Measurements from ENCODE around the gene S100A7A.

Gene S100A7A

GRCh38 chr1:153371231-153371630 is 45.1 kb upstream of the S100A7A start:
- TF ChIP-seq, protein P1, sequence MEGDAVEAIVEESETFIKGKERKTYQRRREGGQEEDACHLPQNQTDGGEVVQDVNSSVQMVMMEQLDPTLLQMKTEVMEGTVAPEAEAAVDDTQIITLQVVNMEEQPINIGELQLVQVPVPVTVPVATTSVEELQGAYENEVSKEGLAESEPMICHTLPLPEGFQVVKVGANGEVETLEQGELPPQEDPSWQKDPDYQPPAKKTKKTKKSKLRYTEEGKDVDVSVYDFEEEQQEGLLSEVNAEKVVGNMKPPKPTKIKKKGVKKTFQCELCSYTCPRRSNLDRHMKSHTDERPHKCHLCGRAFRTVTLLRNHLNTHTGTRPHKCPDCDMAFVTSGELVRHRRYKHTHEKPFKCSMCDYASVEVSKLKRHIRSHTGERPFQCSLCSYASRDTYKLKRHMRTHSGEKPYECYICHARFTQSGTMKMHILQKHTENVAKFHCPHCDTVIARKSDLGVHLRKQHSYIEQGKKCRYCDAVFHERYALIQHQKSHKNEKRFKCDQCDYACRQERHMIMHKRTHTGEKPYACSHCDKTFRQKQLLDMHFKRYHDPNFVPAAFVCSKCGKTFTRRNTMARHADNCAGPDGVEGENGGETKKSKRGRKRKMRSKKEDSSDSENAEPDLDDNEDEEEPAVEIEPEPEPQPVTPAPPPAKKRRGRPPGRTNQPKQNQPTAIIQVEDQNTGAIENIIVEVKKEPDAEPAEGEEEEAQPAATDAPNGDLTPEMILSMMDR (conservative IDR thresholded peaks at IDR 0.05; ENCODE audit: low read depth, low read length) = no peak
- Histone ChIP-seq H4K20me1 (ENCODE audit: insufficient read depth) (no peaks in the 10 kb centered on the region), H3K4me1 (ENCODE audit: low read depth, poor library complexity, severe bottlenecking) (no peaks in the 10 kb centered on the region), H3K9ac (no peak overlapping the region), H3K36me3 (ENCODE audit: insufficient read depth) (no peaks in the 10 kb centered on the region), H2AFZ (ENCODE audit: low read depth) (no peak overlapping the region), H3K4me2 (no peak overlapping the region), H3K27me3 (ENCODE audit: insufficient read depth, low read depth) (no peaks in the 10 kb centered on the region), H3K79me2 (ENCODE audit: insufficient read depth, low read depth) (no peaks in the 10 kb centered on the region), H3K4me3 (IDR thresholded peaks at IDR 0.05; ENCODE audit: insufficient read depth, low read depth, low read length) (no peak overlapping the region), H3K27ac (no peak overlapping the region)

DNA sequence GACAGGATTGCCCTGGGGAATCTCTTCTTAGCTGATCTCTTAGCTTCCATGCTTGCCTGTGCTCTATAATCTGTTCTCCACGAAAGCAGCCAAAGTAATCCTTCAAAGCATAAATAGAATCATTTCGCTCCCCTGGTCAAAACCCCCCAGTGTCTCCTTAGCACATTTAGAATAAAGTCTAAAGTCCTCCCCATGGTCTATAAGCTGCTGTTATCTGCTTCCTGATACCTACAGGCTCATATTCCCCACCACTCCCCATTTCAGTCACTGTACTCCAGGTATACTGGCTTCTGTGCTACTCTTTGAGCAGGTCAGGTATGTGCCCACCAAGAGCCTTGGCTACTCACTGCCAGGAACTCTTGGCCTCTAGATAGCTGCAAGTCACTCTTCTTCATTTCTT is 43.7 kb upstream of the S100A7A start:
- TF ChIP-seq, protein P1 (conservative IDR thresholded peaks at IDR 0.05; ENCODE audit: low read depth, low read length) = no peak
- Histone ChIP-seq H3K4me2 (no peak overlapping the region), H3K4me3 (IDR thresholded peaks at IDR 0.05; ENCODE audit: insufficient read depth, low read depth, low read length) (no peak overlapping the region), H3K9ac (no peak overlapping the region), H3K36me3 (ENCODE audit: insufficient read depth) (no peaks in the 10 kb centered on the region), H3K27ac (no peak overlapping the region), H4K20me1 (ENCODE audit: insufficient read depth) (no peaks in the 10 kb centered on the region), H2AFZ (ENCODE audit: low read depth) (no peak overlapping the region), H3K4me1 (ENCODE audit: low read depth, poor library complexity, severe bottlenecking) (no peaks in the 10 kb centered on the region), H3K79me2 (ENCODE audit: insufficient read depth, low read depth) (no peaks in the 10 kb centered on the region), H3K27me3 (ENCODE audit: insufficient read depth, low read depth) (no peaks in the 10 kb centered on the region)

DNA sequence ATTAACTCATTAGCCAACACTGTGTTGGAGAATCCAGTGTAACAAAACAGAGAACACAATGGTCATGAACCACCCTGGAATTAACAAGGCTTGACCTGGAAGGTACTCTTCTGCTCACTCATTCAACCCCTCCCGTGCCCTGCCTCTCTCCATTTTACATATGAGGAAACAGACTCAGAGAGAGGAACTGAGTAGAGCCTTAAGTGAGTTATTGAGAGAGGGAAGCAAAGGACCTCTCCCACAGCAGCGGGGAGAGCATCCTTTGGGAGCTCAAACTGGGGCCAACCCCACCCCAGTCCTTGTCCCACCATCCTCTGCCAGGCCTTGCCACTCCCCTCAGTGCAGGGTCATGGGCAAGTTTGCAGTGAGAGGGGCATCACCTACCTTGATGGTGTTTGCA is 42.2 kb upstream of the S100A7A start:
- no peaks in the 10 kb centered on the region for H3K27me3 ChIP-seq (ENCODE audit: insufficient read depth, low read depth)
- H3K79me2 ChIP-seq (ENCODE audit: insufficient read depth, low read depth) = no peaks in the 10 kb centered on the region
- no peak overlapping the region for H3K4me2 ChIP-seq
- no peak overlapping the region for H3K27ac ChIP-seq
- TF ChIP-seq, protein P1 (conservative IDR thresholded peaks at IDR 0.05; ENCODE audit: low read depth, low read length) = no peak
- H3K9ac ChIP-seq = no peak overlapping the region
- no peak overlapping the region for H2AFZ ChIP-seq (ENCODE audit: low read depth)
- no peak overlapping the region for H3K4me3 ChIP-seq (IDR thresholded peaks at IDR 0.05; ENCODE audit: insufficient read depth, low read depth, low read length)
- H3K4me1 ChIP-seq (ENCODE audit: low read depth, poor library complexity, severe bottlenecking) = no peaks in the 10 kb centered on the region
- no peaks in the 10 kb centered on the region for H3K36me3 ChIP-seq (ENCODE audit: insufficient read depth)
- no peaks in the 10 kb centered on the region for H4K20me1 ChIP-seq (ENCODE audit: insufficient read depth)

DNA sequence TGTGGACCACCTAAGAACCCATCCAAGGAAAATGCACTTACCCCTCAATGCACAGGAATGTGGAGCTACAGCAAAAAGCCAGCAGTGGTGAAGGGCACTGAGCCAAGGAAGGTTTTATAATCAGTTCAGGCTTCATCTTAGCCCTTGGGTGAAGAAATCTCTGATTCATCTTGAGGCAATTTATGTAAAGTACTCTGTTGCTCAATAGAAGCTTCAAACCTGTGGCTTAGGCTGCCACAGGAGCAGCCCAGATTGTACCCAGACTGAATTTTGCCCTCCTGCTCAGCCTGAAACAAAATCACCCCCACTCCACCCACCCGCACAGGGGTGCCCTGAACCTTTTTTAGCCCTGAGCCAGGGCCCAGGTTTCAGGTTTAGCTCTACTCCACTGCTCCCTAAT is 40.8 kb upstream of the S100A7A start, which contains the start of gene S100A12:
S100A12 (minus strand) TSS at position 111 of the 400 bp plus-strand sequence. CDS start 1,029 bp downstream, outside the sequence.
- Histone ChIP-seq H4K20me1 (ENCODE audit: insufficient read depth) (no peaks in the 10 kb centered on the region), H3K27me3 (ENCODE audit: insufficient read depth, low read depth) (no peaks in the 10 kb centered on the region), H3K27ac (no peak within 1 kb of the TSS), H2AFZ (ENCODE audit: low read depth) (no peak within 1 kb of the TSS), H3K4me1 (ENCODE audit: low read depth, poor library complexity, severe bottlenecking) (no peaks in the 10 kb centered on the region), H3K4me3 (IDR thresholded peaks at IDR 0.05; ENCODE audit: insufficient read depth, low read depth, low read length) (no peak within 1 kb of the TSS), H3K36me3 (ENCODE audit: insufficient read depth) (no peaks in the 10 kb centered on the region), H3K9ac (no peak within 1 kb of the TSS), H3K4me2 (no peak within 1 kb of the TSS), H3K79me2 (ENCODE audit: insufficient read depth, low read depth) (no peaks in the 10 kb centered on the region)
- TF ChIP-seq, protein P1 (conservative IDR thresholded peaks at IDR 0.05; ENCODE audit: low read depth, low read length) = no peak
